ENCODE results near the gene RHOXF1.
"Not testable (repeated sequence)": the region's sequence is repeated elsewhere in the genome, so short reads cannot be mapped to it uniquely, and the experiment has no call there.

Gene RHOXF1

DNA sequence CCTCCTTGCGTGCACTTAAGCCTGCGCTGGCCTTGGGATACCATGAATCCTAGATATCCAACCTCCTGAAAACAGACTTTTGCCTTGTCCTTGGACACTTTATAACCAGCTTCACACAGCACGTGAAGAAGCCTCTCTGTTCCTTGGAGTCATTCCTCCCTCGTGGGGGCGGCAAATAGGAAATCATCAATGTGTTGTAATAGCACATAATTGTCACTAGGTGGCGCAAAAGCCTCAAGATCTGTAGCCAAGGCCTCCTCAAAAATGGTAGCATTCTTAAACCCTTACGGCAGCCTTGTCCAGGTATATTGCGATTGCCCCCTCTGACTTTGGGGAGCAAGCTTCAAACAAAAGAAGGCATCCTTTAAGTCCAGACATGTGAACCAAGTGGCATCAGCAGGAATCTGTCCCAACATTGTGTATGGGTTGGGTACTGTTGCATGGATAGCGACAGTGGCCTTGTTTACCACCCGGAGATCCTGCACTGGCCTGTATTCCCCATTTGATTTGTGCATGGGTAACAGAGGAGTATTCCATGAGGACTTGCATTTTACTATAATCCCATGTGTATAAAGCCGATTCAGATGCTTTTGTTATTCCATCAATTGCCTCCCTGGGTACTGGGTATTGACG, 30.0 kb downstream of the RHOXF1 start:
- DNase-seq, result not testable (repeated sequence)

DNA sequence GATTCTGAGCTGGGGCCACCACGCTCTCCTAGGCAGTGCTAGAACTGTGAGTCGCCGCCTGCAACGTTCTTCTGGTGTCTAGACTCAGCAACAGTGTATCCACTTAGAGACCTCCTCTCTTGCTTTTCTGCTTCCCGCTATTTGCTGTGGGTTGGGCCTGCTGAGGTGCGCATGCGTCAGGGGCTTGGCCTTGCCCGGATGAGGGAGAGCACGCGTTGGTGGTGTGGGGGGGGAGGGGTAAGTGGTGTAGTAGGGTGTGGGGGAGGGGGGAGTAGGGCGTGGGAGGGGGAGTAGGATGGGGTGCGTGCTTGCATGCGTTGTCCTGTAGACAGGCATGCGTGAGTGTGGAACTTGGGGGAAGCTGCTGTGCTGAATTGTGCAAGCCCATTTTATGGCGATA, 38.1 kb downstream of the RHOXF1 start, which contains the start of gene RHOXF2B:
Gene RHOXF2B, minus strand, starts transcription at position 101 of the 400 bp plus-strand sequence. CDS start 138 bp downstream, outside the sequence.
- not testable (repeated sequence) for DNase-seq

DNA sequence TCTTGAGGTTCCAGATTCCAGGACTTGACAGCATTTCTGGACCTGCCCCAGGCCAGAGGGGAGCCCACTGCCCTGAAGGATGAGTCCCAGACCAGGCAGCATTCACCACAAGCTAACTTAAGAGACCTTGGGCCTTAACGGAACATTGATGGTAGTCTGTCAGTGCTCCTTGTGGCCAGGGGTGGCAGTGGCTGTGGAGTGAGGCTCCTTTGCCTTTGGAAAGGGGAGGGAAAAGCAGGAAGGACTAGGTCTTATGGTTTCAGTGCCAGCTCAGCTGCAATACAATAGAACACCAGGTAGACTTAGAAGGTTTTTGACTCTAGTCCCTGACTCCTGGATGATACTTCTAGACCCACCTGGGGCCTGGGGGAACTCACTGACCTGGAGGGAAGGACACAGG, 49.5 kb downstream of the RHOXF1 start:
- not testable (repeated sequence) for DNase-seq
